H9 (cell line): ENCODE results near the gene TFPI. TPM values are rescaled to one million over a fixed set of nuclear protein-coding genes. Genes with fewer than 3 reads are reported as not detected.

Experiments
- DNase-seq: peaks from one replicate; pipeline ENCODE4 v3.0.0-alpha.2; 2017
- H2AFZ ChIP-seq: one replicate; pipeline ENCODE4 v1.6.1; 2013; ENCODE audit warnings: mild to moderate bottlenecking, low read length, control low read depth, moderate library complexity
- H2AK5ac ChIP-seq: 2 replicates; pipeline ENCODE4 v1.6.1; 2013; ENCODE audit warnings: low read length, control low read depth, mixed read lengths; ENCODE audit not compliant: insufficient read length
- H2BK120ac ChIP-seq: one replicate; pipeline ENCODE4 v1.6.1; 2013; ENCODE audit warnings: low read depth, mild to moderate bottlenecking, low read length, control low read depth, inconsistent platforms; ENCODE audit not compliant: poor library complexity, severe bottlenecking
- H2BK12ac ChIP-seq: 2 replicates; pipeline ENCODE4 v1.6.1; 2013; ENCODE audit warnings: low read length, control low read depth, mixed read lengths, low read depth; ENCODE audit not compliant: insufficient read length
- H2BK15ac ChIP-seq: 2 replicates; pipeline ENCODE4 v1.6.1; 2013; ENCODE audit warnings: low read depth, low read length, control low read depth
- H2BK20ac ChIP-seq: one replicate; pipeline ENCODE4 v1.6.1; 2013; ENCODE audit warnings: low read depth, mild to moderate bottlenecking, low read length, control low read depth, inconsistent platforms; ENCODE audit not compliant: poor library complexity, severe bottlenecking
- H2BK5ac ChIP-seq: 2 replicates; pipeline ENCODE4 v1.6.1; 2013; ENCODE audit warnings: low read length, control low read depth, mixed read lengths; ENCODE audit not compliant: insufficient read length
- H3K14ac ChIP-seq: 2 replicates; pipeline ENCODE4 v1.6.1; 2013; ENCODE audit warnings: low read length, control low read depth; ENCODE audit not compliant: insufficient read depth
- H3K18ac ChIP-seq: 2 replicates; pipeline ENCODE4 v1.6.1; 2013; ENCODE audit warnings: low read depth, mild to moderate bottlenecking, mixed read lengths, low read length, control low read depth; ENCODE audit not compliant: insufficient read length
- H3K23ac ChIP-seq: 2 replicates; pipeline ENCODE4 v1.6.1; 2013; ENCODE audit warnings: low read length, control low read depth, mixed read lengths, low read depth; ENCODE audit not compliant: insufficient read length
- H3K23me2 ChIP-seq: 2 replicates; pipeline ENCODE4 v1.6.1; 2013; ENCODE audit warnings: low read depth, mild to moderate bottlenecking, mixed read lengths, low read length, control low read depth; ENCODE audit not compliant: insufficient read length, poor library complexity, severe bottlenecking
- H3K27ac ChIP-seq: 2 replicates; pipeline ENCODE4 v1.5.1; 2013; ENCODE audit warnings: low read length, control low read depth, mixed read lengths, low read depth; ENCODE audit not compliant: insufficient read length
- H3K27me3 ChIP-seq: 2 replicates; pipeline ENCODE4 v1.6.1; 2013; ENCODE audit warnings: low read length, control low read depth, inconsistent platforms; ENCODE audit not compliant: insufficient read depth
- H3K4ac ChIP-seq: 2 replicates; pipeline ENCODE4 v1.6.1; 2013; ENCODE audit warnings: low read depth, mild to moderate bottlenecking, control low read depth, inconsistent platforms, low read length, moderate library complexity
- H3K4me1 ChIP-seq: 2 replicates; pipeline ENCODE4 v1.6.1; 2013; ENCODE audit warnings: low read length, control low read depth, inconsistent platforms; ENCODE audit not compliant: insufficient read depth
- H3K4me2 ChIP-seq: 2 replicates; pipeline ENCODE4 v1.6.1; 2013; ENCODE audit warnings: low read length, control low read depth, mixed read lengths; ENCODE audit not compliant: insufficient read length, insufficient read depth
- H3K56ac ChIP-seq: 2 replicates; pipeline ENCODE4 v1.6.1; 2013; ENCODE audit warnings: low read depth, mild to moderate bottlenecking, mixed read lengths, low read length, control low read depth; ENCODE audit not compliant: insufficient read length
- H3K79me1 ChIP-seq: 2 replicates; pipeline ENCODE4 v1.6.1; 2013; ENCODE audit warnings: low read depth, mild to moderate bottlenecking, moderate library complexity, low read length, control low read depth, inconsistent platforms; ENCODE audit not compliant: insufficient read depth, poor library complexity, severe bottlenecking
- H3K79me2 ChIP-seq: 2 replicates; pipeline ENCODE4 v1.6.1; 2013; ENCODE audit warnings: low read length, control low read depth, inconsistent platforms; ENCODE audit not compliant: insufficient read depth
- H3K9ac ChIP-seq: 2 replicates; pipeline ENCODE4 v1.6.1; 2013; ENCODE audit warnings: low read length, control low read depth, mixed read lengths; ENCODE audit not compliant: insufficient read length; ENCODE audit errors: extremely low read depth
- H3K9me3 ChIP-seq: one replicate; pipeline ENCODE4 v1.6.1; 2013; ENCODE audit warnings: low read depth, low read length, inconsistent platforms; ENCODE audit not compliant: control insufficient read depth
- H3T11ph ChIP-seq: one replicate; pipeline ENCODE4 v1.6.1; 2013; ENCODE audit warnings: mild to moderate bottlenecking, low read length, control low read depth, inconsistent platforms
- H4K20me1 ChIP-seq: one replicate; pipeline ENCODE4 v1.6.1; 2013; ENCODE audit not compliant: control insufficient read depth, insufficient read length, insufficient read depth
- H4K5ac ChIP-seq: 2 replicates; pipeline ENCODE4 v1.6.1; 2013; ENCODE audit warnings: low read depth, mild to moderate bottlenecking, mixed read lengths, low read length, control low read depth; ENCODE audit not compliant: insufficient read length
- H4K8ac ChIP-seq: replicated peaks from 2 replicates; pipeline ENCODE4 v1.6.1; 2013; ENCODE audit warnings: low read length, control low read depth, mixed read lengths, low read depth; ENCODE audit not compliant: insufficient read length
- H4K91ac ChIP-seq: 2 replicates; pipeline ENCODE4 v1.6.1; 2013; ENCODE audit warnings: low read depth, mild to moderate bottlenecking, moderate library complexity, mixed read lengths, low read length, control low read depth; ENCODE audit not compliant: insufficient read length
- H3K27ac Mint-ChIP-seq, 3 experiments: 2 replicates in 2 of 3; 3 replicates in 1 of 3; pipeline ENCODE4 v1.8.0; 2020 to 2021; ENCODE audit warnings: mixed read lengths in 3 of 3, mild to moderate bottlenecking in 1 of 3, moderate library complexity in 1 of 3
- H3K27me3 Mint-ChIP-seq: 2 replicates; pipeline ENCODE4 v1.8.0; 2021; ENCODE audit warnings: low read depth, mild to moderate bottlenecking, moderate library complexity, mixed read lengths
- H3K36me3 Mint-ChIP-seq, 3 experiments: 2 replicates in 2 of 3; 3 replicates in 1 of 3; pipeline ENCODE4 v1.8.0; 2020 to 2021; ENCODE audit warnings: low read depth in 3 of 3, mixed read lengths in 3 of 3; ENCODE audit not compliant: insufficient read depth in 1 of 3
- H3K4me1 Mint-ChIP-seq, 2 experiments: 2 replicates each; pipeline ENCODE4 v1.8.0; 2020; ENCODE audit warnings: mixed read lengths in 2 of 2
- H3K4me3 Mint-ChIP-seq, 2 experiments: 2 replicates in 1 of 2; 3 replicates in 1 of 2; pipeline ENCODE4 v1.8.0; 2020 to 2021; ENCODE audit warnings: mild to moderate bottlenecking in 2 of 2, mixed read lengths in 2 of 2, moderate library complexity in 1 of 2
- H3K9me3 Mint-ChIP-seq, 2 experiments: 2 replicates in 1 of 2; 3 replicates in 1 of 2; pipeline ENCODE4 v1.8.0; 2020; ENCODE audit warnings: mild to moderate bottlenecking in 2 of 2, mixed read lengths in 2 of 2, moderate library complexity in 1 of 2
- WGBS: extraction: QIAGEN DNeasy Blood & Tissue Kit; methylation state at CpG from one replicate; pipeline ENCODE4 v1.1.7; 2013; ENCODE audit warnings: missing lambda C conversion rate, low lambda C conversion rate, mixed read lengths; ENCODE audit not compliant: insufficient read length; ENCODE audit errors: extremely low coverage; 5-methylcytosine and 5-hydroxymethylcytosine counted together
- total RNA-seq: library from RNA; stranded (reverse); gene quantifications from 2 replicates; pipeline ENCODE4 v1.2.1, GENCODE V29; 2021
- TF ChIP-seq, protein P1 (sequence below): fragments of 200-600 bp; sonication (generic); conservative IDR thresholded peaks from 3 replicates; pipeline ENCODE4 v1.8.0; 2021; ENCODE audit warnings: antibody characterized with exemption, mild to moderate bottlenecking

Gene TFPI
- total RNA-seq, 1 experiment from 2014 or later, result 5.8 TPM

DNA sequence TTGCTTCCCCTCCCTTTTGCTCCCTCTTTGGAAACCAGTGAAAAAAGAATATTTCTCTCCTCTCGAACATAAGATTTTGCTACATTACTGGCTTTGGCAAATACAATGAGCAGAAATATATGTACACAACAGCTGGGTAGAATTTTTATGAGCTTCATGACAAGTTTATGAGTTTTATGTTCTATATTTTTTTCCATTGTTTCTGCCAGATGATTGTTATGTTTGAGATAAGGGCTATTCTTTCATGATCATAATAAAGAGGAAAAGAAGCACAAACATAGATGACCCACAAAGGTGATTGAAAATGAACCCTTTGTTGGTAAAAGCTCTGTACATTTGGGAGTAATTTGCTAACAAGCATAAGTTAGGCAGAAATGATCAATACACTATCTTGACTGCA lies 14.8 kb upstream of the TFPI start:
- no peak overlapping the region for H3K9ac ChIP-seq
- H3T11ph ChIP-seq, result no peak overlapping the region
- no peak overlapping the region for H4K5ac ChIP-seq
- no peak overlapping the region for H2AK5ac ChIP-seq
- H3K9me3 Mint-ChIP-seq, result peaks cover 17 to 22% of the 10 kb centered on the region in 2 experiments
- no peak overlapping the region for H3K4me2 ChIP-seq
- no peak overlapping the region for H3K27ac ChIP-seq
- H4K8ac ChIP-seq, result no peak overlapping the region
- H3K79me2 ChIP-seq, result no peaks in the 10 kb centered on the region; the same call in 1 of the 2 replicates
- no CpG with 5 or more reads among the region's 1 CpG for WGBS
- peaks cover 2% of the 10 kb centered on the region; the same call in 1 of the 2 replicates for H3K4me1 ChIP-seq
- H4K20me1 ChIP-seq, result no peaks in the 10 kb centered on the region
- H3K27me3 Mint-ChIP-seq, result no peaks in the 10 kb centered on the region
- no peak for DNase-seq
- no peak overlapping the region for H2BK20ac ChIP-seq
- H3K23ac ChIP-seq, result no peak overlapping the region
- H3K27ac Mint-ChIP-seq, result peak overlapping the region in 1 of 3 experiments; percentile 86; a peak in 1 of 7 replicates
- no peak overlapping the region for H3K14ac ChIP-seq
- H2BK15ac ChIP-seq, result no peak overlapping the region
- no peak overlapping the region for H2BK5ac ChIP-seq
- H3K27me3 ChIP-seq, result no peaks in the 10 kb centered on the region
- H3K18ac ChIP-seq, result no peak overlapping the region
- H3K9me3 ChIP-seq, result no peaks in the 10 kb centered on the region
- H3K36me3 Mint-ChIP-seq, result peaks cover 19 to 23% (median 20%) of the 10 kb centered on the region in 3 experiments
- TF ChIP-seq, protein P1, sequence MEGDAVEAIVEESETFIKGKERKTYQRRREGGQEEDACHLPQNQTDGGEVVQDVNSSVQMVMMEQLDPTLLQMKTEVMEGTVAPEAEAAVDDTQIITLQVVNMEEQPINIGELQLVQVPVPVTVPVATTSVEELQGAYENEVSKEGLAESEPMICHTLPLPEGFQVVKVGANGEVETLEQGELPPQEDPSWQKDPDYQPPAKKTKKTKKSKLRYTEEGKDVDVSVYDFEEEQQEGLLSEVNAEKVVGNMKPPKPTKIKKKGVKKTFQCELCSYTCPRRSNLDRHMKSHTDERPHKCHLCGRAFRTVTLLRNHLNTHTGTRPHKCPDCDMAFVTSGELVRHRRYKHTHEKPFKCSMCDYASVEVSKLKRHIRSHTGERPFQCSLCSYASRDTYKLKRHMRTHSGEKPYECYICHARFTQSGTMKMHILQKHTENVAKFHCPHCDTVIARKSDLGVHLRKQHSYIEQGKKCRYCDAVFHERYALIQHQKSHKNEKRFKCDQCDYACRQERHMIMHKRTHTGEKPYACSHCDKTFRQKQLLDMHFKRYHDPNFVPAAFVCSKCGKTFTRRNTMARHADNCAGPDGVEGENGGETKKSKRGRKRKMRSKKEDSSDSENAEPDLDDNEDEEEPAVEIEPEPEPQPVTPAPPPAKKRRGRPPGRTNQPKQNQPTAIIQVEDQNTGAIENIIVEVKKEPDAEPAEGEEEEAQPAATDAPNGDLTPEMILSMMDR, result no peak
- H4K91ac ChIP-seq, result no peak overlapping the region
- H2BK12ac ChIP-seq, result no peak overlapping the region
- H3K4me1 Mint-ChIP-seq, result peaks cover 27 to 37% of the 10 kb centered on the region in 2 experiments
- no peaks in the 10 kb centered on the region for H3K23me2 ChIP-seq
- no peak overlapping the region for H2AFZ ChIP-seq
- no peak overlapping the region for H2BK120ac ChIP-seq
- H3K79me1 ChIP-seq, result no peaks in the 10 kb centered on the region
- H3K4ac ChIP-seq, result no peak overlapping the region
- no peak overlapping the region for H3K4me3 Mint-ChIP-seq
- no peak overlapping the region for H3K56ac ChIP-seq
